ENCODE measurements around the gene PARD3. TPM values are rescaled to one million over a fixed set of nuclear protein-coding genes. Genes with fewer than 3 reads are reported as not detected.

PARD3 gene
- total RNA-seq, 1 donor from 2014 or later = 22.9 TPM

DNA sequence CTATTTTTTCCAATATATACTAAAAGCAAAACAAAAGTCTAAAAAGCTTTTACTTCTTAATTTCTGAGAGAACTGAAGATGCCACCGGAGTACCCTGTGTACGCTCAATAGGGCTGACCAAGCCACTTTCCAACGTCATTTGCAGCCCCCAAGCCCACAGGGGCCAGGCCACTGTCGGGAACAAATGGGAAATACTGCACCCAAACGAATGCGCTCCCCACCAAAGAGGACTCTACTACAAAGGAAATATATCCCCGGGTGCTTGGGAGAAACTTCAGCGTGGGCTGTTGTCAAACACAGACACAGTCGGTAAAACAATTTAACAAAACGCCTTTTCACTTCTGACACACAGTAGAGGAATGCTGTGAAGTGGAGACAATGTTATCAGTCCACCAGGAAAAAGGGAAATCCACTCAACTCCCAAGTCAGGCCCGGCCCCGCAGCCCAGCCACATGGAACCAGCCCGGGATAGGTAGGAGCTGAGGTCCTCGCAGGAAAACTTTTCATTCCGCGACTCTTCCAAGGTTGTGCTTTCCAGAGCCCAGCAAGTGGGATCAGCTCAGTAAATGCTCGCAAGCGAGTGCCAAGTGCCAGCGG lies 1.4 kb downstream of the PARD3 start:
- peak overlapping the region; percentile 84 for H3K4me3 Mint-ChIP-seq (ENCODE audit: unreplicated experiment)
- peaks cover 5% of the 10 kb centered on the region for H3K9me3 Mint-ChIP-seq (ENCODE audit: unreplicated experiment)
- H3K27me3 Mint-ChIP-seq (ENCODE audit: unreplicated experiment) = peaks cover 6% of the 10 kb centered on the region
- TF ChIP-seq, protein P1, sequence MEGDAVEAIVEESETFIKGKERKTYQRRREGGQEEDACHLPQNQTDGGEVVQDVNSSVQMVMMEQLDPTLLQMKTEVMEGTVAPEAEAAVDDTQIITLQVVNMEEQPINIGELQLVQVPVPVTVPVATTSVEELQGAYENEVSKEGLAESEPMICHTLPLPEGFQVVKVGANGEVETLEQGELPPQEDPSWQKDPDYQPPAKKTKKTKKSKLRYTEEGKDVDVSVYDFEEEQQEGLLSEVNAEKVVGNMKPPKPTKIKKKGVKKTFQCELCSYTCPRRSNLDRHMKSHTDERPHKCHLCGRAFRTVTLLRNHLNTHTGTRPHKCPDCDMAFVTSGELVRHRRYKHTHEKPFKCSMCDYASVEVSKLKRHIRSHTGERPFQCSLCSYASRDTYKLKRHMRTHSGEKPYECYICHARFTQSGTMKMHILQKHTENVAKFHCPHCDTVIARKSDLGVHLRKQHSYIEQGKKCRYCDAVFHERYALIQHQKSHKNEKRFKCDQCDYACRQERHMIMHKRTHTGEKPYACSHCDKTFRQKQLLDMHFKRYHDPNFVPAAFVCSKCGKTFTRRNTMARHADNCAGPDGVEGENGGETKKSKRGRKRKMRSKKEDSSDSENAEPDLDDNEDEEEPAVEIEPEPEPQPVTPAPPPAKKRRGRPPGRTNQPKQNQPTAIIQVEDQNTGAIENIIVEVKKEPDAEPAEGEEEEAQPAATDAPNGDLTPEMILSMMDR (IDR thresholded peaks at IDR 0.05; ENCODE audit: partially characterized antibody, unreplicated experiment) = no peak
- H3K36me3 Mint-ChIP-seq (ENCODE audit: unreplicated experiment) = no peaks in the 10 kb centered on the region
- H3K27ac Mint-ChIP-seq (ENCODE audit: unreplicated experiment) = no peak overlapping the region
- no peak for DNase-seq
- peaks cover 40% of the 10 kb centered on the region for H3K4me1 Mint-ChIP-seq (ENCODE audit: low read depth, unreplicated experiment)

GRCh38 chr10:34812771-34813170 lies 2.3 kb downstream of the PARD3 start:
- Mint-ChIP-seq H3K27ac (ENCODE audit: unreplicated experiment) (no peak overlapping the region), H3K4me1 (ENCODE audit: low read depth, unreplicated experiment) (peaks cover 44% of the 10 kb centered on the region), H3K36me3 (ENCODE audit: unreplicated experiment) (no peaks in the 10 kb centered on the region), H3K9me3 (ENCODE audit: unreplicated experiment) (peaks cover 5% of the 10 kb centered on the region), H3K27me3 (ENCODE audit: unreplicated experiment) (peaks cover 8% of the 10 kb centered on the region), H3K4me3 (ENCODE audit: unreplicated experiment) (no peak overlapping the region)
- no peak for DNase-seq
- TF ChIP-seq, protein P1 (IDR thresholded peaks at IDR 0.05; ENCODE audit: partially characterized antibody, unreplicated experiment) = no peak

DNA sequence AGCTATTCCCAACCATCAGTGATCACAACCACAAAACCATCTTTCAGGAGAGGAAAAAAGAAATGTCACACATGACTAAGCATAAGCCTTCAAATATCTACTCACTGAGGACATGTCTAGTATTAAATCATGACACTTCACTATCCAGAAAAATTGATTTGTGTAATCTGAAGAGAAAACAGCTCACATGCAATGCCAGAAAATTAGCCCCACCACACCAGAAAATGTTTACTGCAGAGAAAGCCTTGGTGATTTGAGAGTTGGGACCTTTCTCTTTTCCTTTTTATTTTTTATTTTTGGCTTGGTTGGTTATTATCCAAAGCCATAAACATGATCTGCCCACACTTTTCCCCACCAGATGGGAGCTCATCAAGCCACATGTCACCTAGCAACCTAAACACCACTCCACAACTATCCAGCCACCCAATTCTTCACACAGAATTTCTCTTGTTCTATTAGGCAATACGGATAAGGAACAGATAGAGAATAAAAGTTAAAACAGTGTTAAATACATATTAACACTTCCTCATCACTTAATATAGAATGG lies 3.1 kb downstream of the PARD3 start:
- Mint-ChIP-seq H3K9me3 (ENCODE audit: unreplicated experiment) (peaks cover 5% of the 10 kb centered on the region), H3K36me3 (ENCODE audit: unreplicated experiment) (no peaks in the 10 kb centered on the region), H3K4me3 (ENCODE audit: unreplicated experiment) (no peak overlapping the region)

GRCh38 chr10:34811126-34811967 lies 3.7 kb downstream of the PARD3 start:
- TF ChIP-seq, protein P1 (IDR thresholded peaks at IDR 0.05; ENCODE audit: partially characterized antibody, unreplicated experiment) = no peak
- H3K27ac Mint-ChIP-seq (ENCODE audit: unreplicated experiment) = no peak overlapping the region
- no peak for DNase-seq
- H3K9me3 Mint-ChIP-seq (ENCODE audit: unreplicated experiment) = peaks cover 5% of the 10 kb centered on the region
- no peaks in the 10 kb centered on the region for H3K36me3 Mint-ChIP-seq (ENCODE audit: unreplicated experiment)
- peaks cover 8% of the 10 kb centered on the region for H3K27me3 Mint-ChIP-seq (ENCODE audit: unreplicated experiment)
- H3K4me1 Mint-ChIP-seq (ENCODE audit: low read depth, unreplicated experiment) = peaks cover 39% of the 10 kb centered on the region
- no peak overlapping the region for H3K4me3 Mint-ChIP-seq (ENCODE audit: unreplicated experiment)

More for the DNA sequence above, 3.1 kb downstream of the PARD3 start:
- no peak for DNase-seq
- no peak overlapping the region for H3K27ac Mint-ChIP-seq (ENCODE audit: unreplicated experiment)
- peaks cover 8% of the 10 kb centered on the region for H3K27me3 Mint-ChIP-seq (ENCODE audit: unreplicated experiment)
- H3K4me1 Mint-ChIP-seq (ENCODE audit: low read depth, unreplicated experiment) = peaks cover 44% of the 10 kb centered on the region
- TF ChIP-seq, protein P1 (IDR thresholded peaks at IDR 0.05; ENCODE audit: partially characterized antibody, unreplicated experiment) = no peak
